ENCODE data around the gene ZNF853.

- TF ChIP-seq CTCF (IDR thresholded peaks at IDR 0.05 in 8 of 11, conservative IDR thresholded peaks at IDR 0.05 in 3 of 11) (no peak), POLR2A (IDR thresholded peaks at IDR 0.05) (no peak)
Observed at GRCh38 chr7:6567886-6568285, 47.5 kb upstream of the ZNF853 start.

Data from spleen (tissue), 7 donors.